ENCODE measurements around the gene NAT9. TPM values are rescaled to one million over a fixed set of nuclear protein-coding genes. Genes with fewer than 3 reads are reported as not detected.

NAT9 gene
- total RNA-seq, 2 donors from 2014 or later: 42.9 to 60.7 TPM

DNA sequence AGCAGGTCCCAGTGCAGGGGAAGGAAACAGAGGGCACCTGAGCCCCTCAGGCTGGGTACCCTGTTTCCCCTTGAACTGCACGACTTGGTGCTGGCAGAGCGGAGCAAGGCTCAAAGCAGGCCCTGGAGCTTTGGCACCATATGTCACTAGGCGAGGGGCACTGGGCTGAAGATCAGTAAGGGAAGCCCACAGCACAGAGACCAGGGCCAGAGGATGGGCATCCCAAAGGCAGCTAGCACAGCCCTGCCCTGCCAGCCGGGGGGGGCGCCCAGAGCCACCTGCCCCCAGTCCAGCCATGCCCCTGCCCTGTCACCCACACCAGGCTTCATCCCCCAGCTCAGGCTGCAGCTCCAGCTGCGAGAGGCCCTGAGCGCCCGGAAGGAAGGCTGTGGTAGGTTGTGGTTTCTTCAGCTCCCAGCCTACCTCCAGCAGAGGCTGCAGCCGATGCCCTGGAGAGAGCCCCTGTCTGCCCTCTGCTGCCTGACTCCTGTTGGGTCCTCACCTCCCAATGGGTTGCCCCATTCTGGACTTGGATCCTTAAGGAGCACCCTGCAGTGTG lies 16.8 kb downstream of the NAT9 start:
- Mint-ChIP-seq H3K4me1 (ENCODE audit: low read depth in 2 of 2) (peaks cover 44 to 54% of the 10 kb centered on the region in 2 donors), H3K9me3 (no peaks in the 10 kb centered on the region), H3K4me3 (peak overlapping the region; percentile 83), H3K36me3 (no peaks in the 10 kb centered on the region), H3K27ac (peak overlapping the region; percentile 83 to 84), H3K27me3 (no peaks in the 10 kb centered on the region)
- ATAC-seq: peak; percentile 89
- DNase-seq (ENCODE audit: low spot score): peak; percentile 81

DNA sequence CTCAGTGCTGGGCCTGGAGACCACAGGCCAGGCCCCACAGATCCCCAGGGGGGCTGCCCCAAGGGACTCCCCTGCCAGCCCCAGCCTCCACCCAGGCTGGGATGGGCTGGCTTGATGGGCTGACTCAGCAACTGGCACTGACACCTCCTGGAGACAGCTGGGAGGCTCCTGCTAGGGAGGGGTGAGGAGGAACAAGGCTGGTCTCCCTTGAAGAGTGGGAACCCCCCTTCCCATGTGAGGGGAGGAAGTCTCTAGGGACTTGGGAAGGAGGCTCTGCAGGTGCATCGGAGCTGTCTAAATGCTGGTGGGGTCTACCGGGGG lies 17.3 kb downstream of the NAT9 start:
- Mint-ChIP-seq H3K4me1 (ENCODE audit: low read depth in 2 of 2) (peaks cover 44 to 54% of the 10 kb centered on the region in 2 donors), H3K27me3 (no peaks in the 10 kb centered on the region), H3K27ac (peak overlapping the region; percentile 83 to 84), H3K36me3 (no peaks in the 10 kb centered on the region), H3K9me3 (no peaks in the 10 kb centered on the region), H3K4me3 (peak overlapping the region; percentile 83)
- DNase-seq (ENCODE audit: low spot score) (no peak), ATAC-seq (peak; percentile 43 to 51)

DNA sequence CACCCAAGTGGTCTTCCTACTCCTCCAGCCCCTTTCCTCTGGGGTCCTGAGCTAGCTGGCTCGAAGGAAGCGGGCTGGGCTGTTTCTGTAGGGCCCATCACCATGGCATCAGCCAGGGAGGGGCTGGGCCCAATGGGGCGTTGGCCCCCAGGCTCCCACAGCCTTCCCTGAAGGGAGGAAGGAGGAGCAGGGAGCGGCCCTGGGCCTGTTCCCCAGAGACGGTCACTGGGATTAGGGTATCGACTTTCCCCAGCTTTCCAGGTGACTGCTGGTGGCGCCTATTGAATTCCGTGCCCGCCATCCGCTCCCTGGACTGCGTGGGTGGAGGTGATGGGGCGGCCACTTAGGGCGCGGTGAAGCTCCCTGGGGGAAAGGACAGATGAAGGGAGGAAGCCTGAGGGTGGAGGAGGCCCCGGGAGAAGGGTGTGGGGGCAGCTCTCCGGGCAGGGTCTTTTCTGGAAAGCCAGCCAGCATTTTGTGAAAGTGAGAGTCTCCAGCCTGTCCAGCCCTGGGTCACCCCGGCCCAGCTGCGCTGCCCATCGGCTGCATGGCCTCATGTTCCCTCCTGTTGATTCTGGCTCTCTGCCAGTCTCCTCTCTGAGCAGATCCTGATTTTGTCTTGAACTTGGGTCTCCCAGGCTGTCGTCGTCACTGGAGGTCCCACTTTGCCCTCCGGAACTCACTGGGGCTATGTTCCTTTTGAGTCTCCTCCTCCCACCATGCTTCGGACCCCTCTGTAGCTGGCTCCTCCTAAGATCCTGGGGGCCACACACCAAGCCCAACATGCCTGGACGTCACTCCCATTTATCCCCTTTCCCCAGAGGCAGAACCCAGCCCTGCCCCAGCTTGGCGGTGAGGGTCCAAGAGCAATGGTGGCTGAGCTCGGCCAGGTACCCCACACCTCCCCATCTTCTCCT lies 18.0 kb downstream of the NAT9 start:
- Mint-ChIP-seq H3K4me3 (peak overlapping the region; percentile 83), H3K27ac (peak overlapping the region; percentile 83 to 84), H3K27me3 (no peaks in the 10 kb centered on the region), H3K36me3 (no peaks in the 10 kb centered on the region), H3K9me3 (no peaks in the 10 kb centered on the region), H3K4me1 (ENCODE audit: low read depth in 2 of 2) (peaks cover 47 to 60% of the 10 kb centered on the region in 2 donors)
- DNase-seq (ENCODE audit: low spot score) (no peak), ATAC-seq (no peak)

DNA sequence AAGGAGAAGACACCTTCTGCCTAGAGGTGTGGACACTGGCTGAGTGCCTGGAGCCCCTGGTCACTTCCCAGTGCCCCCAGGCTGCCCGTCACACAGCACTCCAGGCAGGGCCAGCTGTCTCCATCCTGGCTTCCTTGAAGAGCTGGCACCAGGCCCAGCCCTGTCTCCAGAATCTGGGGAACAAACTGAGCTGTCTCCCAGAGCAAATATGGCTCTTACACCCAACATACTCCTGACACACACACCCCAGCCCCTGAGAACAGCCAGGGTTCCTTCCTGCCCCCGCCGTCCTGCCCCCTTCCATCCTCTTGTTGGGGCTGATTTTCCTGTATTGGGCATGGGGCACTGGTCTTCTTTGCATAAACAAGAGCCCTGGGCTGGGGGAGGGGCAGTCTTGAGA lies 18.6 kb downstream of the NAT9 start:
- Mint-ChIP-seq H3K27me3 (no peaks in the 10 kb centered on the region), H3K27ac (peak overlapping the region; percentile 83 to 84), H3K36me3 (peaks cover 5% of the 10 kb centered on the region), H3K4me3 (peak overlapping the region; percentile 83), H3K9me3 (no peaks in the 10 kb centered on the region), H3K4me1 (ENCODE audit: low read depth in 2 of 2) (peaks cover 53 to 62% of the 10 kb centered on the region in 2 donors)
- ATAC-seq: no peak
- DNase-seq (ENCODE audit: low spot score): no peak

DNA sequence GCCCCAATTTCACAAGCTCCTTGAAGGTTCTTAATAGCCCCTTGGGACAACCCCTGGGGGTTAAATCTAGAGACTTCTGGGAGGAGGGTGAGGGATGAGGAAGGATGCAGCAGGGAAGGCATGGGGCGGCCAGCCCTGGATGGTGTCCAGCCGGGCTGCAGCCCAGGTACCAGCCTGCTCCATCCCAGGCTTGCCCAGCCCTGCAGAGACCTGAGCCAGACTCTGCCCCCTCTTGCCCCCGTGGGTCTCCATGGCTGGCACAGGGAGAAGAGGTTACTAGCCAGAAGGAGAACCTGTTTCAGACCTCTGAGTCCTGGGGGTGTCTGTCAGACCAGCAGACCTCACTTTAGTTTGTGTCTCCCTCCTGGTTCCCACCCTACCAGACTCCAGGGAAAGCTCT lies 19.3 kb downstream of the NAT9 start:
- peak overlapping the region; percentile 50 for H3K4me3 Mint-ChIP-seq
- ATAC-seq (no peak), DNase-seq (ENCODE audit: low spot score) (no peak)
- no peaks in the 10 kb centered on the region for H3K9me3 Mint-ChIP-seq
- H3K27me3 Mint-ChIP-seq: no peaks in the 10 kb centered on the region
- peak overlapping the region; percentile 83 to 84 for H3K27ac Mint-ChIP-seq
- H3K4me1 Mint-ChIP-seq (ENCODE audit: low read depth in 2 of 2): peaks cover 58 to 67% of the 10 kb centered on the region in 2 donors
- H3K36me3 Mint-ChIP-seq: peaks cover 7% of the 10 kb centered on the region

DNA sequence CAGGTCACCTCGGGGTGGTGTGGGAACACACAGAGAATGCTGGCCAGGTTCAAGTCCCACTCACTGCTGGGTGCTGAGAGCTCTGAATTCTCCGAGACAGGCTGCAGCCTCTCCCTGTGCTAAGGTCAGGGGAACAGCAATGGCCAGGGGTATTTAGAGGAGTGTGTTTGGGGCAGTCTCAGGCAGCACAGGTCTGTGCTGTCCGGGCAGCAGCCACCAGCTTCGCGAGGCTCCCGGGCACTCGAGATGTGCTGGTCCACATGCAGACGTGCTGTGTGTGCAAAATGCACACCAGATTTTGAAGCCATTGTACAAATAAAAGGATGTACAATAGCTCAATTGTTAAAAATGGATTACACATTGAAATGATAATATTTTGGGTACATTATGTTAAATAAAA lies 20.6 kb downstream of the NAT9 start:
- Mint-ChIP-seq H3K9me3 (no peaks in the 10 kb centered on the region), H3K27me3 (no peaks in the 10 kb centered on the region), H3K36me3 (peaks cover 7% of the 10 kb centered on the region), H3K4me1 (ENCODE audit: low read depth in 2 of 2) (peaks cover 70 to 76% of the 10 kb centered on the region in 2 donors), H3K27ac (peak overlapping the region; percentile 50 to 99), H3K4me3 (peak overlapping the region; percentile 99)
- DNase-seq (ENCODE audit: low spot score) (no peak), ATAC-seq (no peak)

DNA sequence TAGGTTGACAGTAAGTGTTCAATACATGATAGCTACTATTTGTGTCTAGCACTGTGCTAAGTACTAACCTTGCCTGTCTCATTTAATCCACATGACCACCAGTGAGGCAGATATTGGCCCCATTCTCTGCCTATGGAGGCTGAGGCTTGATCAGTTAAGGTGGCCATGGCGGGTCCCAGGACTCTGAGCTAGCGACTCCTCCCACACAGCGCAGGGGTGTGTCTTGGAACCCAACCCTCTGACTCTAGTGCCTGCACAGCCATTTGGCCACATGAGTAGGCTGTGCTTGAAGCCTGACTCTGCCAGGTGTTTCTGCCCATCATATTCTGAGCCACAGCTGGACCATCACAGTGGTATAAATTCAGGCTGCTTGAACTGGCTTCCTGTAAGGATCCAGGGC lies 21.3 kb downstream of the NAT9 start:
- Mint-ChIP-seq H3K27ac (peak overlapping the region; percentile 50 to 99), H3K27me3 (no peaks in the 10 kb centered on the region), H3K4me1 (ENCODE audit: low read depth in 2 of 2) (peaks cover 75 to 76% of the 10 kb centered on the region in 2 donors), H3K4me3 (peak overlapping the region; percentile 99), H3K36me3 (peaks cover 7% of the 10 kb centered on the region), H3K9me3 (no peaks in the 10 kb centered on the region)
- DNase-seq (ENCODE audit: low spot score) (no peak), ATAC-seq (no peak)

DNA sequence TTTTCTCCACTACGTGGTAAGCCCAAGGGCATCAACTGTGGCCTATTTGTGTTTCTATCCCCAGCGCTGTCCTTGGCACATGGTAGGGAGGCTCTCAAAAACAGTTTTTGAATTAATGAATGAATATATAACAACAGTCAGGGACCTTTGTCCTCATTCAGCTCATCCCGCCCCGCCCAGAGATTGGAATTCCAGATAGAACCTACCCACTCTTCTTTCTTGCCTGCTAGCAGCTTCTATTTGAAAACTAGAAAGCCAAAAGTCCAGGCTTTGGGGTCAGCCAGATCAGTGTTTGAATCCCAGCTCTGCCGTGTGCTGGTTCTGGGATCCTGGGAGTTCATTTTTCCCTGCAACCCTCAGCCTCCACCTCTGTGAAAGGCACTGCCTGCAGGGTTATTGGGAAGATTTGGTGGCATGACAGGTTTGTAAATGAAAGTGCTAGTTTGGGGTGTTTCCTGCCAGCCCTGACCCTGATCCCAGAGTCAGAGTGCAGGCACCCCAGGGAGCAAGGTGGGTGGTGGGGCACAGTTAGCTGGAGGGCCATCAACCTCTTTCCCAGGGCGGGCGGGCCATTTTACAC lies 23.2 kb downstream of the NAT9 start:
- H3K9me3 Mint-ChIP-seq: no peaks in the 10 kb centered on the region
- H3K27me3 Mint-ChIP-seq: no peaks in the 10 kb centered on the region
- DNase-seq (ENCODE audit: low spot score) (no peak), ATAC-seq (no peak)
- H3K27ac Mint-ChIP-seq: peak overlapping the region; percentile 98 to 99
- peaks cover 7% of the 10 kb centered on the region for H3K36me3 Mint-ChIP-seq
- peak overlapping the region; percentile 99 for H3K4me3 Mint-ChIP-seq
- peaks cover 61 to 62% of the 10 kb centered on the region in 2 donors for H3K4me1 Mint-ChIP-seq (ENCODE audit: low read depth in 2 of 2)

DNA sequence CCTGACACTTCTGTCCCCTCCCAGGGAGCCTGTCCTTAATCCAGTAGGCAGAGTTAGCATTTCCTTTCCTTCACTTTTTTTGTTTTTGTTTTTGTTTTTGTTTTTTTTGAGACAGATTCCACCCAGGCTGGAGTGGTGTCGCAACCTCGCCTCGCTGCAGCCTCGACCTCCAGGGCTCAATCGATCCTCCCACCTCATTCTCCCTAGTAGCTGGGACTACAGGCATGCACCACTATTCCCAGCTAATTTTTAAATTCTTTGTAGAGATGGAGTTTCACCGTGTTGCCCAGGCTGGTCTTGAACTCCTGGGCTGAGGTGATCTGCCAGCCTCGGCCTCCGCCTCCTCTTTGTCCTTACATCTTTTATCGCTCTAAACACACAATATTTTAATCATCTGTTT lies 23.7 kb downstream of the NAT9 start:
- Mint-ChIP-seq H3K27me3 (no peaks in the 10 kb centered on the region), H3K9me3 (no peaks in the 10 kb centered on the region), H3K4me3 (peak overlapping the region; percentile 99), H3K36me3 (peaks cover 7% of the 10 kb centered on the region), H3K4me1 (ENCODE audit: low read depth in 2 of 2) (peaks cover 56 to 57% of the 10 kb centered on the region in 2 donors), H3K27ac (peak overlapping the region; percentile 98 to 99)
- no peak for DNase-seq (ENCODE audit: low spot score)
- no peak for ATAC-seq

DNA sequence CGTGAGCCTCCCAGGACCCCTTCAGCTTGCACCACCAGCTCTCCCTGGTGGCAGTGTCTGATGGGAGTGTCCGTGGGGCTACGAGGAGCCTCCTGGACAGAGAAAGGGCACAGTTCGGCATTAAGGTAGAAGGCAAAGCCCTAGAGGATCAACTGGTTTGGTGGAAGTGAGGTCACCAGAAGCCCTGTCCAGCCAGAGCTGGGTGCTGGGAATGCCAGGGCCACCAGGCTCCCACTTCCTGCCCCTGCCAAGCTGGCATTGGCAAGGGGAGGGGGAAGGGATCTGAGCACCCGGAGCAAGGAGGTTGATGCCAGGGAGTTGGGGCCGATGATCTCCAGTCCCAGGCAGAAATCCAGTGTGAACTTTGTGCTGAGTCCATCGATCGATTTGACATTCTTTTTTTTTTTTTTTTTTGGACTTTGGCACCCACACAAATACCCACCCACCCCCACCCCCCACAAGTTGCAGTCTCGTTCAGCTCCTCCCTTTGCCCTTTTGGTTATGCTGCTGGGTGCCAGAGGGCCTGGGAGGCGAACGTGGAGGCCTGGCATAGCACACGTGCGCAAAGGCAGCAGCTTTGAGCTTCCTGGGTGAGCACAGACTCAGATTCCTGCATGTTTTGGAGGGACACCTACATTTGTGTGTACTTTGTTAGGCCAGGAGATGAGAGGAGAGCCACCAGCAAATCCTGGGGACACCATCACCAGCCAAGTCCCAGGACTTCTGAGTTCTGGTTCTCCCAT lies 25.6 kb downstream of the NAT9 start:
- Mint-ChIP-seq H3K36me3 (peaks cover 7% of the 10 kb centered on the region), H3K4me1 (ENCODE audit: low read depth in 2 of 2) (peaks cover 56 to 58% of the 10 kb centered on the region in 2 donors), H3K4me3 (peak overlapping the region; percentile 99), H3K9me3 (no peaks in the 10 kb centered on the region), H3K27ac (peak overlapping the region; percentile 98 to 99), H3K27me3 (no peaks in the 10 kb centered on the region)
- no peak for DNase-seq (ENCODE audit: low spot score)
- ATAC-seq: no peak

DNA sequence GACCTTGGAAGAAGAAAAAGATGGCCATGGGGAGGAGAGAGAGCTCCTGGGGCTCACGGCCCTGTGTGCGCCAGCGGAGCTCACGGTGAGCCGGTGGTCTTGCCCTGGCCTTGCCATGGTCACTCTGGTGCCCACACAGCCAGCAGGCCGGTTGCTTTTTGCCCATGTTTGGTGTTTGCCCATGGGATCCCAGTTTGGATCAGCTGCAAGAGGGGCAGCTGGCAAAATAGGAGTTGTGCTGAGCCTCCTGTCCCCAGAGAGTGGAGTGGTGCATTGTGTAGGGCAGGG lies 26.2 kb downstream of the NAT9 start:
- no peak for ATAC-seq
- H3K4me3 Mint-ChIP-seq: peak overlapping the region; percentile 99
- peak overlapping the region; percentile 98 to 99 for H3K27ac Mint-ChIP-seq
- peaks cover 7% of the 10 kb centered on the region for H3K36me3 Mint-ChIP-seq
- no peaks in the 10 kb centered on the region for H3K27me3 Mint-ChIP-seq
- DNase-seq (ENCODE audit: low spot score): no peak
- peaks cover 52 to 54% of the 10 kb centered on the region in 2 donors for H3K4me1 Mint-ChIP-seq (ENCODE audit: low read depth in 2 of 2)
- H3K9me3 Mint-ChIP-seq: no peaks in the 10 kb centered on the region

DNA sequence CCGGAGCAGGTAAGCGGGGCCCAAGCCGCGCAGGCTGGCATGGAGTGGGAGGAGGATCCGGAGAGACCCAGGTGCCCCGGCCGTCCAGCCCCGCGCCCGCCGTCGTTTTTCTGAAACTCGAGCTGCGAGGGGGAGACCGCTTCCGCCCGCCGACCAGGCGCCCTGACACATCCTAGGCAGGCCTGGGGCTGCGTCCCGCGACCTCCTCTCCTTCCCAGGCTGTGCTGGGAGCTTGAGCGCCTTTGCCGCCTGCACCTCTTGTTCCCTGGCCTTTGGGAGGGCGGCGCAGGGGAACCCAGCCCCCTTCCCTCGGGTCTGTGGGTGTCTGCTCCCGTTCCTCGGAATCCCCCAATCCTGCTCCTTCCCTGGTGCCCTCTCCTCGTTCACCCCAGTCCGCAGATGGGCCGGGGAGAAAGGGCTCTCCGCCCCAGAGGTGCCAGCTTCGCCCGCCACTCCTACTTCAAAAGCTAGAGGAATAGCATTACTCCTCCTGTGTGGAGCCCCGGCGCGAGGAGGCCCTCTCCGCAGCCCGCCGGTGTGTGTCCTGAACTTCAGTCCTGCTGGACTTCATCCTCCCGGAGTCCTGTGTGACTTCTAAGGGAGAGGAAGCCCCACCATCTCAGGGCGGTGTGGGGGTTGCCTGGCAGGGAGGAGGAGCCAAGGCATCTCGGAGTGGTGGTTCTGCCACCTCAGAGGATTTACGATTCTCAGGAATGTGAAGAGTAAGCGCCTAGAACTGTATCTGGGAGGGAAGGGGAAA lies 26.7 kb downstream of the NAT9 start:
- peaks cover 7% of the 10 kb centered on the region for H3K36me3 Mint-ChIP-seq
- H3K4me3 Mint-ChIP-seq: peak overlapping the region; percentile 99
- no peaks in the 10 kb centered on the region for H3K27me3 Mint-ChIP-seq
- ATAC-seq (peak in 1 of 2 donors; percentile 3), DNase-seq (ENCODE audit: low spot score) (no peak)
- peaks cover 51 to 54% of the 10 kb centered on the region in 2 donors for H3K4me1 Mint-ChIP-seq (ENCODE audit: low read depth in 2 of 2)
- no peaks in the 10 kb centered on the region for H3K9me3 Mint-ChIP-seq
- peak overlapping the region; percentile 98 to 99 for H3K27ac Mint-ChIP-seq
